A549 treated with AZD9567 at 1 μM for 4 hours (cell line): Measurements from ENCODE around the gene TGFBR2. TPM values are rescaled to one million over a fixed set of nuclear protein-coding genes. Genes with fewer than 3 reads are reported as not detected.

Experiments
- total RNA-seq: library from RNA; stranded (reverse); fragments of 200-300 nt; extraction: Qiagen RNA extraction; gene quantifications from 5 replicates; pipeline ENCODE4 v1.2.3, GENCODE V29; 2022; ENCODE audit not compliant: insufficient read depth

The TGFBR2 gene
- total RNA-seq: 47.2 to 53.4 TPM (median 49.4 TPM) in 5 replicates

DNA sequence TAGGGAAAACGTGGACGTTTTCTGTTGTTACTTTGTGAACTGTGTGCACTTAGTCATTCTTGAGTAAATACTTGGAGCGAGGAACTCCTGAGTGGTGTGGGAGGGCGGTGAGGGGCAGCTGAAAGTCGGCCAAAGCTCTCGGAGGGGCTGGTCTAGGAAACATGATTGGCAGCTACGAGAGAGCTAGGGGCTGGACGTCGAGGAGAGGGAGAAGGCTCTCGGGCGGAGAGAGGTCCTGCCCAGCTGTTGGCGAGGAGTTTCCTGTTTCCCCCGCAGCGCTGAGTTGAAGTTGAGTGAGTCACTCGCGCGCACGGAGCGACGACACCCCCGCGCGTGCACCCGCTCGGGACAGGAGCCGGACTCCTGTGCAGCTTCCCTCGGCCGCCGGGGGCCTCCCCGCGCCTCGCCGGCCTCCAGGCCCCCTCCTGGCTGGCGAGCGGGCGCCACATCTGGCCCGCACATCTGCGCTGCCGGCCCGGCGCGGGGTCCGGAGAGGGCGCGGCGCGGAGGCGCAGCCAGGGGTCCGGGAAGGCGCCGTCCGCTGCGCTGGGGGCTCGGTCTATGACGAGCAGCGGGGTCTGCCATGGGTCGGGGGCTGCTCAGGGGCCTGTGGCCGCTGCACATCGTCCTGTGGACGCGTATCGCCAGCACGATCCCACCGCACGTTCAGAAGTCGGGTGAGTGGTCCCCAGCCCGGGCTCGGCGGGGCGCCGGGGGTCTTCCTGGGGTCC is at the start of gene TGFBR2:
TSS of gene TGFBR2 (plus strand) at position 301 of the 731 bp plus-strand sequence. CDS start at position 584, 283 bp downstream.

